GM12872 (cell line): ENCODE results near the gene METTL4.

Source experiments
- CTCF ChIP-seq: IDR thresholded peaks from 3 replicates; pipeline ENCODE4 v1.5.1; 2011; ENCODE audit warnings: low read depth, mild to moderate bottlenecking, low read length, moderate library complexity; ENCODE audit not compliant: insufficient read depth

The METTL4 gene

GRCh38 chr18:2564373-2564772, 6.9 kb downstream of the METTL4 start:
- no peak for TF ChIP-seq CTCF

GRCh38 chr18:2559249-2559648, 12.1 kb downstream of the METTL4 start:
- no peak for TF ChIP-seq CTCF

GRCh38 chr18:2557536-2557935, 13.8 kb downstream of the METTL4 start:
- TF ChIP-seq CTCF, result no peak

GRCh38 chr18:2555895-2556294, 15.4 kb downstream of the METTL4 start:
- TF ChIP-seq CTCF, result no peak

DNA sequence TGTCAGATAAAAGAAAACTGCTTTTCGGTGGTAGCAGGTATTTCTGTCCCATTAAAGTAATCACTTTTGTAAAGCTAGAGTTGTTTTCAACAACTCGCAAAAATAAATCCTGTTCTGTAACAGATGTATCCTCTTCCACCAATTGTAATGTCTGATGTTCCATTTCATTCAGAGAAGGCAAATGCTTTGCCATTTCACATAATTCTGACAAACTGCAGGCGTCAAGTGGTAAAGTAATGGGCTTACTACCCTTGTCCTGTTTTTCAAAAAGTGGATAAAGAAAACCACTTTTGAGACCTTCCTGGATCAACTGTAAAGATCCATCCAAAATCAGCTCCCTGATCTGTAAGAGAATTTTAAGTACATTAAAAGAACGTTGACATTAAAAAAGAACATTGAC, 16.6 kb downstream of the METTL4 start:
- no peak for TF ChIP-seq CTCF

DNA sequence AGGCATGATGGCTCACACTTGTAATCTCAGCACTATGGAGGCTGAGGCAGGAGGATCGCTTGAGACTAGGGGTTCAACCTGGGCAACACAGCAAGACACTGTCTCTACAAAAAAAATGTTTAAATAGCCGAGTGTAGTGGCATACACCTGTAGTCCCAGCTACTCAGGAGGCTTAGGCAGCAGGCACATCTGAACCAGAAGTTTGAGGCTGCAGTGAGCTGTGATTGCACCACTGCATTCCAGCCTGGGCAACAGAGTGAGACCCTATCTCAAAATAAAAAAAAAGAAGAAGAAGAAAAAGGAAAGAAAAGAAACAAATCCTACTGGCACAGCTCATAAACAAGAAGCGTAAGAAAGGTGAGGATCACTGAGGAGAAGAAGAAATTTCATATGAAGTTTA, 19.9 kb downstream of the METTL4 start:
- TF ChIP-seq CTCF, result no peak

DNA sequence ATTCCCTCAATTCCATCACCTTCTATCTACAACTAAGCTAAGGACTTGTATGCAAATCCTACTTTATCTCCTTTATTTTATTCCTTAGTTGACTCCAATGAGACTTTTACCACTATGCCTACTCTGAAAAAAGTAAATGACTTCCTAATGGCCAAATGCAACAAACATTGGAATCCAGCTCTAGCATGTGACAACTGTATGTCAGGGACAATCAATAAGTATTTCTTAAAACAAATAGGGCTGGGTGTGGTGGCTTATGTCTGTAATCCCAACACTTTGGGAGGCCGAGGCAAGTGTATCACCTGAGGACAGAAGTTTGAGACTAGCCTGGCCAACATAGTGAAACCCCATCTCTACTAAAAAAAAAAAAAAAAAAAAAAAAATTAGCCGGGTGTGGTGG, 21.8 kb downstream of the METTL4 start:
- TF ChIP-seq CTCF, result no peak
